KBM-7 (cell line): ENCODE data around the gene PRKAG2.

Source experiments
- DNase-seq: peaks from one replicate; pipeline ENCODE4 v3.0.0-alpha.2; 2015
- in situ Hi-C: fragments of 300-500 bp; cut with MboI; formaldehyde crosslinking; loops from 2 replicates; pipeline ENCODE4 v1.14.3; 2020; ENCODE audit warnings: low sequenced_read_pairs, low pct_unique_long_range_greater_than_20kb, mixed read lengths

The PRKAG2 gene

DNA sequence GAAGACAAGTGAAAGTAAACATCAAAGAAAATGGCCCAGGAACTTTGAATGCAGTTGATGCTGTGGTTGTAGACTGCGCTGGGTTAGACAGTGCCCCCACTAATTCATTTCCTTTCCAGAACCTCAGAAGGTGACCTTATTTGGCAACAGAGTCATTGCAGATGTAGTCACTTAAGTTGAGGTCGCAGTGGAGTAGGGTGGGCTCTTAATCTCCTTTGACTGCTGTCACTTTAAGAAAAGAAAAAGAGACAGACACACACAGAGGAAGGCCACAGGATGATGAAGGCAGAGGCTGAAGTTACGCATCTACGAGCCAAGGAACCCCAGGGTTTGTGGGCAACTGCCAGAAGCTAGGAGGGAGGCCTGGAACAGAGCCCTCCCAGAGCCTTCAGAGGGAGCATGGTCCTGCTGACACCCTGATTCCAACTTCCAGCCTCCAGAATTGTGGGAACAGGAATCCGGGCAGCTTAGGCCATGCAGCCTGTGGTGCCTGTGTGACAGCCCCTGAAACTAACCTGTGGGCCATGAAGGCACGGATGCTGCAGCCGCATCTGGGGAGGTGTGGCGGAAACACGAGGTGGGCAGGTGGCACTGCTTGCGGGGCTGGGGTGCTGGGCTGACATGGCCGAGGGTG, 107.6 kb downstream of the PRKAG2 start:
- no peak for DNase-seq
- in situ Hi-C loops: no loop called here

DNA sequence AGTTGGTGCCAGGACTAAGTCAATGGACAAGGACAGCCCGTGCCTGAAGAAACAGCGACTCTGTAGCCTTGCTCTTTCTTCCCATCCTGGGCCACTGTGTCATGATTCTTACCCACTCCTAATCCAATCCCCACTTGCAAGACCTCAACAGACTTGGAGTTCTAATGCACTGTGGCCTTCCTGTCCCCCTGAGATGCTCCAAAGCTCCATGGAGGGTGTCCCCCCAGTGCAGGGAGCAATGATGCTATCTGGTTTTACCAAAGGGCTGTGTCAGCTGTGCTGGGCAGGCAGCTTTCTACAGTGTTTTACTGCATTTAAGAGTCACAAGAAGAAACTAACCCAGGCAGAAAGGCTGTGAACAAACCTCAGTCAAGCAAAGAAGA, 108.1 kb downstream of the PRKAG2 start:
- in situ Hi-C loops: no loop called here
- DNase-seq: no peak

DNA sequence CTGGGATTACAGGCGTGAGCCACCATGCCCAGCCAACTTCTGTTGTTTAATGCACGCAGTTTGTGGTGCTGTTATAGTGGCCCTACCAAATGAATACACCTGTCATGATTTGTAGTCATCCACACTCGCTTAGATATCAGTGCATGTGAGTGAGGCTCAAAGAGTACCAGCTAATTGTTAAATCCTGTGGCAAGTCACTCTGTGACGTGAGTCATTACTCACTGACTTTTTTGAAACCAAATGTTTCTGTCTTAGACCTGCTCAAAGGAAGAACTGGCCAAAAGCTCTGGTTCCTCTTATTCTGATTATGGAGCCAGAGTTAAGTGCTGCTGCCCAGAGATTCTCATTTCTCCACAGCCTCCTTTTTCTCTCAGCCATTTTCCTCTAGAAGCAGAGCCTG, 109.4 kb downstream of the PRKAG2 start:
- no peak for DNase-seq
- in situ Hi-C loops: no loop called here

DNA sequence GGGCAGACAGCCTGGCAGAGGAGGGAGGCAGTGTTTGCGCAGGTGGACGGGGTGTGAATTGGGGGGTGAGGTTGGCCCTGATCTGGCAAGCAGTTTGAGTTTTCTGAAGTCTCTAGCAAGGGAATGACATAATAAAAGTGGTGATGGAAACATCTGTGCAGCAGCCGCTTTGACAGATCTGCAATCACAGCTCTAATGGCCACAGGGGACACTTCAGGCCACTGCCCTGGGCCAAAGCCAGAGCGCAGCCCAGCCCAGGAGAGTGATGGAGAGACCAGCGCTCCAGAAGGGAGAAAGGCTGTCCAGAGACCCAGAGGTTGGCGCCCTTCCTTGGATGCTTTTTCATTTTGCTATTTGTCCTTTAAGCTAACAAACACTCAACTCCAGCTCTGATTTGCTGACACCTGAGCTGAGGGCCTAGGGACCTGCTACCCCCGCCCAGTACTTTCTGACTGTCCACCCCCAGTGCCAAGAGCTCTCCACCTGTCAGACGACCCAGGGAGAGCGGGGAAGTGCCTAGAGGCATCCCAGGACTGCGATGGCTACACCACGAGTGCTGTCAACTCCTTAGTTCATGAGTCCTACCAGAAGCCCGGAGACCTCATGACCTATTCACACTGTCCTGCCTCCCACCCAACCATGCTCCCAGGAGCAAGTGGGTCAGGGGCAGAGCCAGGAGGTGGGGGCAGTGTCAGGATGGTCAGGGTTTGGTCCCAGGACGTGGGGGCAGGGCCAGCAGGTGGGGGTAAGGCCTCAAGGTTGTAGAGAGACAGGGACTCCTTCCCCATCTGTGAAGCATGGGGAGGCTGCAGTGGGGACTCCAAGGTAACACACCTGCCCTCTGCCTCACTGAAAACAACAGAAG, 112.6 kb downstream of the PRKAG2 start:
- DNase-seq: no peak
- in situ Hi-C loops: no loop called here

DNA sequence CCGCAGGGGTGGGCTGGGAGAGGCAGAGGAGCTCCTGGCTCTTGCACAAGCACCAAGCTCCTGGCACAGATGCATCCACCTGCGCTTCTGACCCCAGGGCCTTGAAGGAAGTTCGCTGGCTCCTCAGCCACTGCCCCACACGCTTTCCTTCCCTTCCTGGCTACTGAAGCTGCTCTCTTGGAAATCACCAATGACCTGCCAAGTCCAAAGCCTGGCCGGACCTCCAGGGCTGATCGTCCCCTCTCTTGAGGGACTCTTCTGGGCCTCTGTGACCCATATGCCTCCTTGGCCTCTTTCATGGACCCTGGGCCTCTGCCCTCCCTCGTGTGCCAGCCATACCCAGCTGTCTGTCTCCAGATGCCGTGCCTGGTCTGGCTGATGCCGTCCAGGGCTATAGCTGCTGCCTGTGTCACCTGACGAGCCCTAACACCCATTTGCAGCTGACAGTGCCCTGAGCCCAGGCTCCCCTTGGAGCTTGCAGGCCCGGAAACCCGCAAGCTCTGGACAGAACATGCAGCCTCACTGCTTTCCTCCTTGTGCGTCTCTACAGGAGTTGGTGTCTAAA, 113.4 kb downstream of the PRKAG2 start:
- no peak for DNase-seq
- in situ Hi-C loops: no loop called here

DNA sequence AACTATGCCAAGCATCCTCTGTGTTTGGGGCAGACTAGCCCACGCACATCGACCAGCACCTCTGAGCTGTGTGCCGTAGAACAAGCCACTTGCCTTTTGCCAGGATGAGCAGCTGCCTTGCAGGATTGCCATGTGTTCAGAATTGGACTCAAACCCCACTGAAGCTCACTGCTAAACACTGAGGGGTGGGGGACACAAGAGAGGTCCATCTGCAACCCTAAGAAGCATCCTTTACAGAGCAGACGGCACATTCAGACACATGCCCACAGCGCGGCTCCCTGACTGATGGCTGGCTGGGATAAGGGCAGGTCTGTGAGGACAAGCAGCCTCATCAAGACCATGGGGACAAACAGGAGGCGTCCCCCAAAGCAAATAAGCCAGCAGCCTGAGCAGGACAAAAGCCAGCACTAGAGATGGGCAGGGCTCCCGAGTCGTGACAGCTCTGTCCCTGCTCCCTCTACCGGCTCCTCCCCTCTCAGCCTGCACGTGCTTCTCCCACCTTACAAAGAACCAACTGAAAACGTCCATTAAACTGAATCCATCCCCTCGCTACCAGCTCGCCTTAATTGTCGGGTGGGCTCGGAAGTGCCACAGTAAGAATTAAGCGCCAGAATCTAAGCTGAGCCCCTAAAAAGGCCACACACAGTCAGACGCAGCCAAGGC, 114.2 kb downstream of the PRKAG2 start:
- in situ Hi-C loops: no loop called here
- DNase-seq: no peak

DNA sequence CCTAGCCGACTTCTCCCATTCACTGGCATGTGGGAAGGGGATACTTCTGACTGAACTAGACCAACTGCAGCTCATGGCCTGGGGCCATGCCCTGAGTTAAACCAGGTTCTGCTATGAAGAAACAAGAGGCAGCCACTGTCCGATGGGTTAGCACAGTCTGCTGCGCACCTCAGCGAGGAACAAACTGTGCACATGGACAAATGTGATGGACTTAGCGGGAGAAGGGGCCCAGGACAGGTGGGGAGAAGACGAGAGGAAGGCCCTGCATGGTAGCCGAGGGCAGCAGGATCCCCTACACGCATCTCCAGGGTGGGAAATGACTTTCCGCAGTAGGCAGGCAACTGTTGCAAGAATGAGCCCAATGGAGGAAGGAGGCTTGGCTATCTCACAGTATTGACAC, 115.0 kb downstream of the PRKAG2 start:
- in situ Hi-C loops: no loop called here
- DNase-seq: no peak

DNA sequence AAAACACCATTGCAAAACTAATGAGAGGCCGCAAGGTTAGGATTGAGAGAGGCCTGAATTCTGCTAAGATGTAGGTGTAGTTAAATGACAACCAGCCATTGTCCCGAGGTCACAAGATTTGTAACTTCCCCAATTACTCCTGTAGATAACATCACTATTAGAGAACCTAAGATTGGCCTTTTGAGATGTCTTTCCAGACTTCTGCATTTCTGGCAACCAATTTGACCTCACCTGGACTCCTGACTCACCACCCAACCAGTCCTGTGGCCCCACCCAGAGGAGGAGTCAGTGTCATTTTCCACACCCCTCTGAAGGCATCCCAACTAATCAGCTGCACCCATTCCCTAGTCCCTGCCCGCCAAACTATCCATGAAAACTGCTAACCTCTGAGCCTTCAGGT, 115.7 kb downstream of the PRKAG2 start:
- DNase-seq: peak; percentile 39
- in situ Hi-C loops: no loop called here

DNA sequence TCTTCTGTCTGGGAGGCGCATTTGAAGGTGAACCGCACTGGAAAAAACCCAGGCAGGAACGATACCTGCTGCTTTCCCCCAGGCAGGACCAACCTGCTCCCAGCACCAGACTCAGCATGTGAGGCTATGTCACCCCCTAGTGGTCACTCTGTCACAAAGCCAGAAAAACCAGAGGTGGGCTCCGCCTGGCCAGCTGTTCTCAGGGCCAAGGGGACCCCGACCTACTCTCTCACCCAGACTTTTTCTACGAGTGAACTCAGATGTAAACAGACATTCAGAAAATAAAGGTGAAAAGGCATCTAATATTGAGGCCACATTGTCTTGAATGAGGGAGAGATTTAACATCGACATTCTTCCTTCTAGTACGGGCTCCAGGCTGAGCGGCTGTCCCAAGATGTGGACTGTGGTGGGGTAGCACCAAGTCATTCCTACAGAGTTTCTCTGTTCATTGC, 117.3 kb downstream of the PRKAG2 start:
- peak; percentile 58 for DNase-seq
- in situ Hi-C loops: no loop called here

DNA sequence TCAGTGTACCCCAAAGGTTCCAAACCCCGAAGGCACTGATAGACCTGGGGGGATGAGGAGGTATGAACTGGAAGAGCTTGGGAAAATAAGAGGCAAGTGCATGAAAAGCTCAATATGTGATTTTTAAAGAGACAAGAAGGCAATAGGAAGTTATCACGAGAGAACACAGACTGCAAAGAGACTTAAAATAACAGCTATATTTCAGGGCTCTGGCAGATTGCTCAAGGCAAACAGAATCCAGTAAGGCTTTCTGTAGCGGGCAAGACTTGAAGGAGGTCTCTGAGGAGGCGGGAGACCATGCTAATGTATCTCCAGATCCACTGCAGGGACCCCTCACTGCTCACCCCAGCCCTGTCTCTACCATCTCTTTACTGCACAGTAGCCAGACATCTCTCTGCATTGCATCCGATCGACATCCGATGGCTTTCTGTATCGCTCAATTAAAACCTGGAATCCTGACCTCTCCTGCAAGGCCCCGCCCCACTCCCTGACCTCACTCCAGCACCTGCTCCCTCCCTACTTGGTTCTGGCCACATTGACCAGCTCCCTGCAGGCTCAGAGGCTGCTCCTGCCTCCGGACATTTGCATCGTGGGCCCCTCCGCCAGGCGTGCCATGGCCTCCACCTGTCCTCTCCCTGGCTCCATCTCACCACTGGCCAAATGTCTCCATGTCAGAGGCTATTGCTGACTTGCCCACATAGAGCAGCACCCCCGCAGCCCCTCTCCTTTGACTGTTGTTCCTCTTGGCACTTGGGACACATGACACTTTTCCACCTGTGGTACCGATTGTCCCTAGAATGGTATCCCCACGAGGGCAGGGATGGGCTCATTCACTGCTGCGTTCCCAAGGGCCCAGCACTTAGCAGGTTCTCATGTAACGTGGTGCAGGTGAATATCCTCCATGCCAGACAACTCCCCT, 118.0 kb downstream of the PRKAG2 start:
- no peak for DNase-seq
- in situ Hi-C loops: no loop called here

DNA sequence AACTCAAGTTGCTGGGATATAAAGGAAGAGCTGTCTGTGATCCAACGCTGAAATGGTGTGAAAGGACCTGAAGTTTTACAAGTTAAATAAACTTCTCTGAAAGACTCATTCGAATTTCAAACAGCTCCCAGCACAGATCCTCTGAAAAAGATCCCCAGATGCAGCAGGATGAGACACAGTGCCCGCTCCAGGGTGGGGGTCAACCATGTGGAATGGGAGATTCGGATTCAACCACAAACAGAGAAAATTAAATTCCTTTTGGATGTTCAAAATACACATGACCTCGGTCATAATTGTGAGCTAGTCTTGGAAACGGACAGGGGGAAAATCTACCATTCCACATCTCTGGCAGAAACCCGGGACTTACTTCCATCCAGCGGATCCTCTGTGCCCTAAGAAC, 119.6 kb downstream of the PRKAG2 start:
- in situ Hi-C loops: no loop called here
- no peak for DNase-seq

DNA sequence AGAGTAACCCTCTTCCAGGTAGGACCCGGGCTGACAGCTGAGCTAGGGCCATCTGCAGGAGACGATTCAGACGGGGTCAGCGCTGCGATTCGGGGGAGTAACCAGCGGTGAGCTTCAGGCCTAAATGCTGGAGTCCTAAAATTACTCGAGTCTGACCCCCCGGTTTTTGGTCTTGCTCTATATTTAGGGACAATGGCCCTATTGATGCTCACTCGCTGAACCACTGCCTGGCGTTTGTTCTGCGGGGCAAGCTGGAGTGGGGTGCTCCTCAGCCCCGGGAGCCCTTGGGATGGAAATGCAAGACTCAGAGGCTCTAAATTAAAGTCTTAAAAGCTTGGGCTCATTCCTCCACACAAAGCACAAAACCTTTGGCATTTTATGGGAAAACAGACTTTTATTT, 120.0 kb downstream of the PRKAG2 start:
- in situ Hi-C loops: no loop called here

DNA sequence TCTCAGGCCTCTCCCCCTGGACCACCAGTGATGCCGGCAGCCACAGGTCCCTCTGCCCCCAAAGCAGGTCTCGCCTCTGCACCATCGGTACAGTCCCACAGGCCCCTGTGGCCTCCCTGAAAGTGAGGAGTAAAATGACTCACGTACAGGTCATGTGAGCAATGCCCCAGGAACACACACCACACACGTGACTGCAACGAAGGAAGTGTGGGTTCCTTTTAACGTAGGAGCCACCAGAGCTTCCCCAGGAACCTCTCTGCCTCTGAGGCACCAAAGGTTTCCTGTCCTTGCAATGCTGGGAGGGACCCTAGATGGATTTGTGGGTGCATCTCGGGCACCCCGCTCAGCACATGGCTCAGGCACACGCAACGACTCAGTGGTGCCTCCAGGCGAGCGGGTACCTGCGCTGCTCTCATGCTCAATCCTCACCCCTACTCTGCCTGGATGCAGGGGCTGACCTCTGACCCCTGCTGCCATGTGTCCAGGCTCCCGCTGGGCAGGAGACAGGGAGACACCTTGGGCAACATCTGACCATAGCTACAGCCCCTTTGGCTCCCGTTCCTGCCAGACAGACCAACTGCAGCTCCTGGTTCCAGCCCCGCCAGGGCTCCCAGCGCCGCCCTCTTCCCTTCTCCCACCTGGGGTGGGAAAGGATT, 120.7 kb downstream of the PRKAG2 start:
- peak; percentile 19 for DNase-seq
- in situ Hi-C loops: no loop called here

More for the DNA sequence above, 120.0 kb downstream of the PRKAG2 start:
- DNase-seq: no peak

DNA sequence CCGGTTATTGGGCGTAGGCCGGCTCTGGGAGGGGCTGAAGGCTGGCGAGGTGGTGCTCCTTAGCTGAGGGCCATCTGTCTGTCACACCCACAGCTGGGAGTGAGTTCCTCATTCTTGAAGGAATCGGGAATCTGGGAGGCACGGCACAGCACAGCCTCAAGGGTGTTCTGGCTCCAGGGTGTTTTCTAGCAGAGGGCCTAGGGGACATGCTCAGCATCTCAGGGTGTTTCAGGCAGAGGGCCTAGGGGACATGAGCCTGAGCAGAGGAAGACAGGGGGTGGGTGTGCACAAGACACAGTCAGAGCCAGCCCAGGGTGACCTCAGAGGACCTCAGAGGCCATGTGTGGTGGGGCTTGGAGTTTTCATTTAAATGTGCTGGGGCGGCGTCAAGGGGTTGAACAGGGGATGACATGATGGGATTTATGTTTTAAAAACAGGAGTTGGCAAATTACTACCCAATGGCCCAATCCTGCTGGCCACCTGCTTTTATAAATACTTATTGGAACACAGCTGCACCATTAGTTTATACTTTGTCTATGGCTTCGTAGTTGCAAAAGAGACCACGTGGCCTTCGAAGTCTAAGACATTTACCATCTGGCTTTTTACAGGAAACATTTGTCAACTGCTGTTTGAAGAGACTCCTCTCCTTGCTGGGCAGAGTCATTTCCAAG, 121.6 kb downstream of the PRKAG2 start:
- in situ Hi-C loops: no loop called here
- no peak for DNase-seq

DNA sequence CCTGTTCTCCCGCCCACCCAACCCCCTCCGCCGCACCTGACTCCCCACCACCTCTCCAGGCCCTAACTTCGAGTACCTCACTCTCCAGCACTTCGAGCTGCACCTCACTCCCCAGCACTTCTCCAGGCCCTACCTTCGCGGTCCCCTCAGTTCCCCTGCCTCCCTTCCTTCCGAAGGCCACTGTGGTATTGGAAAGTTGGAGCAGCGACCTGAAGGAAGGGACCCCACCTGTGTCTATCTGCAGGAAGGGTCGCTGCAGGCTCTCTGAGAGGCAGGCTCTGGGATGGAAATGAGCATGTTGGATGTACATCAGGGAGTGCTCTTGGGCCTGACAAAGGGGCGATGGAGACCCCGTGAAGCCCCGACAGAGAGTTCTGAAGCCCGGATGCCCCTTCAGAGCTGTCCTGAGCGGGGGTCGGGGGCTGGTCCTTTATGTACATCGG, 122.2 kb downstream of the PRKAG2 start:
- DNase-seq: no peak
- in situ Hi-C loops: no loop called here

DNA sequence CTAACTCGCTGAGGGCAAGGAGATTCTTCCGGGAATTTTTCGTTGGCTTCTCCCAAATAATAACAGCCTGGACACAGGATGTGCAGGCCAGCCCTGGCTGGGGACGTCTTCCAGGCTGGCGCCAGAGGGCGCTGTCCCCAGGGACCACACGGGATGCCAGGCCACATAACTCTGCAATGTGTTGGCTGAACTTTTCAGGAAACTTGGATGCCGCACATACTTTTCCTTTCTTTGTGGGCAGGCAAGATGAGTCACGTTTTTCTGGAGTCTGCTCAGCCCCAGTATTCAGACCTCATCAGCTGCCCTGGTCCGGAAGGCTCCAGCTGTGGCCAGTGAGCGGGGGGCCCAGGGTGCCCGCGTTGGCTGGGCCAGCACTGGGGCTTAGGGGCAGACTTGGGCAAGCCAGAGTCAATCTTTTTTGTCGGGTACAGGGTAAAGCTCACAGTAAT, 122.7 kb downstream of the PRKAG2 start:
- peak; percentile 57 for DNase-seq
- in situ Hi-C loops: no loop called here

DNA sequence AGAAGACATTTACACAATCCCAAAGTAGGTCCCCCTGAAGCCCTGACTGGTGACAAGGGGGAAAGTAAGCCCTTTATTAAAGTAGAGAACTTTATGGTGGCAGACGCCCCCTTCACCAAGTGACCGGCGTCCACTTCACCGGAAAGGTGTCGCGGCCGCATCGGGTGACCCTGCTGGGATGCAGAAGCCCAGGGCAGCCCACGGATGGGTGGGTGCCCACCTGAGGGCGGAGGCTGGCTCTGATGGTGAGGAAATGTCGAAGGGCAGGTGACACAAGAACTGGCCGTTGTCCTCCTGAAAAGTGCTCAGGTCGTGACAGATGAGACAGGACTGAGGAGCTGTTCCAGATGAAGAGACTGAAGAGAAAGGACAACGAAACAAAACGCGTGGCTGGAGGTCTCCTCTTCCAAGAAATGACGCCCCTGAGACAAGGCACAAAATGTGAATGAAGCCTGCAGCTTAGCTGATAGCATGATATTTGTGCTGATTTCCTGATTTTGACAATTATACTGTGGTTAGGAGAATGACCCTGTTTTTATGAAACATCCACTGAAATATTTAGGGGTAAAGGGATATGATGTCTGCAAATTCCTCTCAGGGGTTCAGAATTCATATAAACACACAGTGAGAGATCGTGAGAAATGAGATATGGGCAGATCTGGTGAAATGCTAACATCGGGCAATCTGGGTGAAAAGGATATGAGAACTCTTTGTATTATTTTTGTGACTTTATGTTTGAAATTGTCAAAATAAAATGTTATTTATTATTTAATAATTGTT, 123.9 kb downstream of the PRKAG2 start:
- in situ Hi-C loops: no loop called here
- DNase-seq: no peak
